ENCODE results near the gene SMYD1.
A peak's percentile ranks its signal among the peaks of the same experiment; 100 is the strongest.

Gene SMYD1

GRCh38 chr2:88147145-88147544 is 79.5 kb downstream of the SMYD1 start:
- no peak for DNase-seq

- no peak for DNase-seq
Measured at GRCh38 chr2:88148929-88149438, 81.4 kb downstream of the SMYD1 start.

- no peak for DNase-seq
Measured at GRCh38 chr2:88159481-88159880, 91.9 kb downstream of the SMYD1 start.

- DNase-seq = peak; percentile 49
Measured at GRCh38 chr2:88159955-88160415, 92.4 kb downstream of the SMYD1 start.

GRCh38 chr2:88160517-88160916 is 92.9 kb downstream of the SMYD1 start:
- no peak for DNase-seq

GRCh38 chr2:88161446-88162244 is 94.0 kb downstream of the SMYD1 start:
- no peak for DNase-seq

Data from COR-L47 (cell line).